Loucy (cell line): Measurements from ENCODE around the gene PARD3B.

Experiments used
- H2AFZ ChIP-seq: fragments of 200-600 bp; sonication (generic); 2 replicates; pipeline ENCODE4 v1.6.0; 2016; ENCODE audit warnings: antibody characterized with exemption, mild to moderate bottlenecking, low read length, moderate library complexity
- H3F3A ChIP-seq: fragments of 200-600 bp; 2 replicates; pipeline ENCODE4 v1.6.0; 2016; ENCODE audit warnings: antibody characterized with exemption, low read depth, mild to moderate bottlenecking
- H3K27me3 ChIP-seq: fragments of 200-600 bp; sonication (generic); 2 replicates; pipeline ENCODE4 v1.6.1; 2014; ENCODE audit warnings: low read length, mild to moderate bottlenecking; ENCODE audit not compliant: insufficient read depth, poor library complexity, severe bottlenecking
- H3K36me3 ChIP-seq: fragments of 200-600 bp; sonication (generic); 2 replicates; pipeline ENCODE4 v1.6.1; 2016; ENCODE audit warnings: low read length; ENCODE audit not compliant: insufficient read depth
- H3K4me1 ChIP-seq: fragments of 200-600 bp; sonication (generic); 2 replicates; pipeline ENCODE4 v1.5.1; 2014; ENCODE audit warnings: low read length, mild to moderate bottlenecking; ENCODE audit not compliant: insufficient read depth, poor library complexity, severe bottlenecking
- H3K4me2 ChIP-seq: fragments of 200-600 bp; sonication (generic); 2 replicates; pipeline ENCODE4 v1.6.0; 2014; ENCODE audit warnings: antibody characterized with exemption, low read length, low read depth, mild to moderate bottlenecking; ENCODE audit not compliant: poor library complexity, severe bottlenecking
- H3K4me3 ChIP-seq: fragments of 200-600 bp; sonication (generic); 2 replicates; pipeline ENCODE4 v1.5.1; 2014; ENCODE audit warnings: low read length, mild to moderate bottlenecking, mixed read lengths; ENCODE audit not compliant: poor library complexity, severe bottlenecking
- H3K79me2 ChIP-seq: fragments of 200-600 bp; sonication (generic); 2 replicates; pipeline ENCODE4 v1.6.1; 2014; ENCODE audit warnings: low read length; ENCODE audit not compliant: insufficient read depth
- H3K9ac ChIP-seq: fragments of 200-600 bp; sonication (generic); 2 replicates; pipeline ENCODE4 v1.6.0; 2014; ENCODE audit warnings: mild to moderate bottlenecking, low read depth, low read length, moderate library complexity; ENCODE audit not compliant: poor library complexity, severe bottlenecking
- H3K9me2 ChIP-seq: fragments of 200-600 bp; sonication (generic); replicated peaks from 2 replicates; pipeline ENCODE4 v1.6.1; 2016; ENCODE audit warnings: low read depth, low read length, mixed read lengths
- H3K9me3 ChIP-seq: fragments of 200-600 bp; sonication (generic); 2 replicates; pipeline ENCODE4 v1.6.1; 2014; ENCODE audit warnings: mild to moderate bottlenecking, antibody characterized with exemption, low read length, low read depth; ENCODE audit not compliant: insufficient read depth
- H4K20me1 ChIP-seq: fragments of 200-600 bp; sonication (generic); 2 replicates; pipeline ENCODE4 v1.6.0; 2014; ENCODE audit warnings: antibody characterized with exemption, low read length, mild to moderate bottlenecking; ENCODE audit not compliant: insufficient read depth, poor library complexity, severe bottlenecking
- CTCF ChIP-seq: fragments of 200-600 bp; sonication (generic); conservative IDR thresholded peaks from 2 replicates; pipeline ENCODE4 v1.5.1; 2014; ENCODE audit warnings: mild to moderate bottlenecking, antibody characterized with exemption, low read length
- EZH2phosphoT487 ChIP-seq: fragments of 200-600 bp; IDR thresholded peaks from 2 replicates; pipeline ENCODE4 v1.6.1; 2018; ENCODE audit warnings: antibody characterized with exemption, mild to moderate bottlenecking, moderate library complexity, borderline replicate concordance

The PARD3B gene

GRCh38 chr2:204533629-204534370, 11.5 kb upstream of the PARD3B start:
- no peak overlapping the region for H2AFZ ChIP-seq
- H3K9me2 ChIP-seq: no peaks in the 10 kb centered on the region
- H3K36me3 ChIP-seq: no peaks in the 10 kb centered on the region
- TF ChIP-seq CTCF: no peak
- no peak for TF ChIP-seq EZH2phosphoT487
- H3K9ac ChIP-seq: no peak overlapping the region
- no peaks in the 10 kb centered on the region for H4K20me1 ChIP-seq
- no peaks in the 10 kb centered on the region for H3K27me3 ChIP-seq
- H3K4me2 ChIP-seq: no peak overlapping the region
- no peaks in the 10 kb centered on the region for H3K4me1 ChIP-seq
- no peaks in the 10 kb centered on the region for H3F3A ChIP-seq
- H3K79me2 ChIP-seq: no peaks in the 10 kb centered on the region
- no peaks in the 10 kb centered on the region for H3K9me3 ChIP-seq
- no peak overlapping the region for H3K4me3 ChIP-seq

- Histone ChIP-seq H3K4me2 (no peak overlapping the region), H3K9me2 (no peaks in the 10 kb centered on the region), H3K27me3 (no peaks in the 10 kb centered on the region), H2AFZ (no peak overlapping the region), H3K4me3 (no peak overlapping the region), H3K9ac (no peak overlapping the region), H3K4me1 (no peaks in the 10 kb centered on the region), H3K9me3 (no peaks in the 10 kb centered on the region), H4K20me1 (no peaks in the 10 kb centered on the region), H3K79me2 (no peaks in the 10 kb centered on the region), H3K36me3 (no peaks in the 10 kb centered on the region), H3F3A (no peaks in the 10 kb centered on the region)
- TF ChIP-seq CTCF (no peak), EZH2phosphoT487 (no peak)
These were observed 9.9 kb upstream of the PARD3B start for GRCh38 chr2:204535356-204535755.

- Histone ChIP-seq H3K4me3 (no peak overlapping the region), H2AFZ (no peak overlapping the region), H3K4me2 (no peak overlapping the region), H4K20me1 (no peaks in the 10 kb centered on the region), H3K36me3 (no peaks in the 10 kb centered on the region), H3K79me2 (no peaks in the 10 kb centered on the region), H3K9me2 (no peaks in the 10 kb centered on the region), H3K9ac (no peak overlapping the region), H3K4me1 (no peaks in the 10 kb centered on the region), H3K9me3 (no peaks in the 10 kb centered on the region), H3K27me3 (no peaks in the 10 kb centered on the region), H3F3A (no peaks in the 10 kb centered on the region)
- TF ChIP-seq CTCF (no peak), EZH2phosphoT487 (no peak)
These were observed 9.5 kb upstream of the PARD3B start for GRCh38 chr2:204535764-204536163.
